Cerebellar nuclear complex (tissue), 1 donor: ENCODE results near the gene TTC23L.
"Not testable (repeated sequence)": the region's sequence is repeated elsewhere in the genome, so short reads cannot be mapped to it uniquely, and the experiment has no call there.

Experiments used
- DNase-seq, 2 experiments: peaks; one replicate each; lab custom pipeline; 2025; lab: John Stamatoyannopoulos, UW

TTC23L gene, protein sequence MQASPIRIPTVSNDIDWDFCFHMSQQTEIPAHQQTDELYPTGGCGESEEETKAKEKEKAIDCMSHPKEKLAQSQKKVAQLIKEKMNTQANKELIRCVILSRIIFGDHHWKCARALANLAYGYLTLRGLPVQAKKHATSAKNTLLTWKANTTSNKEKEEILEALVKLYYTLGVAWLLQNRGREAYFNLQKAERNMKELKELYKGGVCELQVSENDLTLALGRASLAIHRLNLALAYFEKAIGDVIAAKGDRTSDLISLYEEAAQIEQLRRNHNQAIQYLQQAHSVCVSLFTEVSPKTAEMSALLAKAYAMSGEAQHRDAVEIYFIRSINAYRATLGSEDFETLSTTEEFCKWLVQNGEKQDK

DNA sequence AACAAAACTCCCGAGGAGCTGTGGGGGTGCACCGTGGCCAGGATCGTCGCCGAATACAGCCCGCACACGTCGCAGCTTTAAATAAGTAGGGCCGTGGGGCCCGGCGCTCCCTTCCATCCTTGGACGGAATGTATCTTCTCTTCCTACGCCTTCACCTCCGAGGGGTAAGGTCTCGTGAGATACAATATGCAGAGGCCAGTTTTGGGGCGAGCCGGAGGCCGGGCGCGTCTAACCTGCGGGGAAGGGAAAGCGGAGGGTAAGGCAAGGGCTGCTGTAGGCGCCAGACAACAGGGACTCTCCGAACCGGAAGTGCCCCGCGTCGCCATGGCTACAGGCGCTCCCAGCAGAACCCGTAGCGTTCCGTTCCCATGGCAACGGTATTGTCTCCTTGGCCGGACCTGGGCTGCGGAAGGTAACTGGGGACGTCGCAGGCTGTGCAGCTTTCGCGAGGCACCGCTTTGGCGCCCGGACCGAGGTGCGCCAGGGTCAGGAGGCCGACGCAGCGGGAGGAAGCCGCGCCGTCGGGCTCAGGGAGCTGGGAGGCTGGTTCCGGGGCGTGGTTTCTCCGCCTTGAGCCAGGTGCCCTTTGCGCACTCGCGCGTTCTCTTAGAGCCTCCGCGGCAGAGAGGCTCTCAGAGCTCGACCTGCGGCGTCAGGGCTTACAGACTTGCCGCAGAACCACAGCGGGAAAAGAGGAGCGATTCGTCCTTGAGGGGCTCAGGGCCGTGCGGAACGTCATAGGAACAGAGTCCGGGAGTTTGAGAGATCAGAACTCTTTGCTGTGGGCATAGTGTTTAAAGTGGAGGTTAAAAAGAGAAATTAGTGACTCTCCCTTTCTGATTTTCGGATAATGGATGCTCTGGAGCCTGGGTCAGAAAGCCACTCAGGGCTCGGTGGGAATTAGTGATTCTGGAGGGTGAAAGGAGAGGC is at the start of gene TTC23L:
TTC23L (plus strand) TSS at position 380 of the 930 bp plus-strand sequence. CDS start 1,508 bp downstream, outside the sequence.
- DNase-seq, result peak; percentile 16 to 85

DNA sequence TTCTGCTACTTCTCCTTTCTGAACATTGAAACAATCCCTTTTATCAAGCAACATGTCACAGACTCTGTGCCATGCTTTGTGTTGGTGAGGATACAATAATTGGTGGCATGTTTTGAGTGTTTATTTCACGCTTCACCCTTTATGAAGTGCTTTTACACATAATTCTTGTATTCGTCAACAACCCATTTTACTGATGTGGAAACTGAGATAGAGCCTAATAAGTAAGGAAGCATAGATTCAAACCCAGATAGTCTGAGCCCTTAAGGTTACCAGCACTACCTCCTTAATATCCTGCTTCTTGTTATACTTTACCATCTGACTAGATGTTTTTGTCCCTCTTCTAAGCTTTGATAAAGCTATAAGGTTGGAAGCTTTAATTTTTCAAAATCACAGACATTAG is 49.3 kb upstream of the TTC23L start:
- DNase-seq, result no peak

DNA sequence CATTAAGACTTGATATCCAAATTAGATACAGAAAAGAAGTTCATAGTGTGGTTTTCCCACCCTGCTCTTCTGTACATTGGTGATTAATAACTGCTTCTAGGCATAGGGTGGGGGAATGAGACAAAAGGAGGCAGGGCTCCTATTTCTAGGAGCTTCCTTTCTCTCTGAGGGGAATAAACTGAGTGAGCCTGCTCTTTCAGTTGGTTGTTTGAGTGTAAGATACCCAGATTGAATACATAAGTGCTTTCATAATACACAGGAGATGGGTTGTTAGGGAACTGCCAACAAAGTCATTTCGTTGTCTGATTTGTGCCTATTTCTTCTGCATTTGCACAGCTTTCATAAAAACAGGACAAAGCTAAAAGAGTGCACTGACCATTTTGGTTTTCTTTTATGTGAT is 48.9 kb upstream of the TTC23L start:
- DNase-seq, result no peak

DNA sequence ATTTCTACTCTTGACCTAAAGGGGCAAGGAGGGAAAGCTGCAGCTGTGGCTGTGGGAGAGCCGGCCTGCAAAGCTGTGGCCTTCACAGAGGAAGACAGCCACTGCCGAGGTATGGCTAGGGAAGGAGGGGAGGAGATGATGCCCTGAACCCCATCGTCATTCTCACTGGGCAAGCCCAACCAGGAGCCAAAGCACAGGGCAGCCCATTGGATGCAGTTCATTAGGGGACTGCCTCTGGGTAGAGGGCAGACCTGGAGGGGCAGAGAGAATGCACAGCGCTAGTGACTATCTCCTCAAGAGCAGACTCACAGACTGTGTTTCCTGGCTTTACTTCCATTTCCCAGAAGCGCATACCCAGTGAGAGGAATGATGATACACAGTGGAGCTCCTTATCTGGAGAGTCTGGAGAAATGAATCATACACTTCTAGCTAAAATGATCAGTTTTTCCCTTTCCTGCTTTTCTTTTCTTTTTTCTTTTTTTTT is 47.2 kb upstream of the TTC23L start:
- DNase-seq, result no peak

DNA sequence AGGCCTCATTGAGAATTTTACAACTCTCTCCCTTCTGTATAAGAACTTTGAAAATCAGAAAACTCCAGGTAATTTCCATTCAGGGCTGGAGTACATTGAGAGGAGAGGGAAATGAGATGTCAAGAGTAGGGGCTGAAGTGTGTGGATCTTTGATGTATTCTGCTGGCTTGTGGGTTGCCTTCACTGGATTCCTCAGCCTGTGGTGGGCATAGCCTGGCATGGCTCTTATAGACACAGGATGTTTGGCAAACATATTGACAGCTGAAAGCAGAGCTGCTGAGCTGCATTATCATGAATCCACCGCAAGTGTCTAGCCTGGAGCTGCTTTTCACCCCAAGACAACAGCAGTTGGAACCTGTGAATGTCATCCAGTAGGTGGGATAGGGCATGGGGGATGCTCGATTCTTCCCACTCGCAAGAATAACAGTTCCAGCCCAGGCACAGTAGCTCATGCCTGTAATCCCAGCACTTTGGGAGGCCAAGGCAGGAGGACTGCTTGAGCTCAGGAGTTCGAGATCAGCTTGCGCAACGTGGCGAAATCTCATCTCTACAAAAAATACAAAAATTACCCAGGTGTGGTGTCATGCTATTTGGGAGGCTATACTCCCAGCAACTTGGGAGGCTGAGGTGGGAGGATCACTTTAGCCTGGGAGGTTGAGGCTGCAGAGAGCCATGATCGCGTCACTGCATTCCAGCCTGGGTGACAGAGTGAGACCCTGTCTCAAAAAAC is 36.0 kb upstream of the TTC23L start:
- no peak for DNase-seq

DNA sequence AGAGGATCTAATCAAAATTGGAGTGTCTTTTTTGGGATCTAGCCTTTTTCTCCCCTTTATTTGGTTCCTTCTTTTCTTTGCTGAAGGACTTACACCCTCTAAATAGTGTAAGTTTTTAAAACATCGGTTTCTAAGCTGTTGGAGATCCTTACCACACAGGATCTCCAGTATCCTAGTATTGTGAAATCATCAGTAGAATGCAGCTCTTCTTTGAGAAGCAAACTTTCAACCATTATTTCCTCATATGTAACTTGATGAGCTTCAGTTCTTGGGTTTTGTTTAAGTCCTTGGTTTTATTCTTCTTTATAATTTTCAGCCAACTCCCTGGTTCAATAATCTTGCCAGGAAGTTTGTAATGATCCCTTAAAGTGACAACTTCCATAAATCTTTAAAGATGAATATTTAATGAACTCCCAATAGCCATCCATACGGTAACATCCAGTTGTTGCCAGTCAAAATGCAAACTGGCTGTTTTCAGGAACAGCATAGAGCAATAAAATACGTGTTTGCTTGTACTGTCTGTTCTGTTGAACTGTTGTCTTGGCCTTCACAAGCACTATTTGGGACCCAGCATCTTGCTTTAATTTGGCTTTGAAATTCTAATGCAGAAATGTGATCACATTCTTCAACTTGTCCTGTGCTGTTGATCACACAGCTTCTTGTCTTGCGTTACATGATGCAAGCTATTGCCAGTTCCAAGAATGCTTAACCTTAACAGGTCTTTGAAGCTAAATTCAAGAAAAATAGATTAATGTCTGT is 34.8 kb upstream of the TTC23L start:
- DNase-seq, result no peak

DNA sequence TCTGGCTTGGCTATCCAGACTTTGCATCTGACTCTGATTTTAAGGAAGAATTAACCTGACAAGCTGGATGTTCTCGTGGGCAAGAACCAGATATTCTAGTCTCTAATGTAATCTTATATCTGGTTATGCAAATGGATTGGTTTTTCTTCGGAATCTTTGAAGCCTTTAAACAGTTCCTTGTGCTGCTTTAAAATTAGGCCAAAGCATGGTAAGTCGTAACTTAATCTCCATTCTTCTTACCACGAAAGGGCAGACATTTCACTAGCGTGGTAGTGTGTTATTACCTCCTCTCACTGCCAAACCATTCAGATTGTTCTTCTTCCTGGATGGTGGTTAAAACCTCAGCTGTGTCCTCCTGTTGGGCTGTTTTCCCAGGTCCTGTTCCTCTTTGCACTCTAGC is 34.1 kb upstream of the TTC23L start:
- DNase-seq, result no peak

DNA sequence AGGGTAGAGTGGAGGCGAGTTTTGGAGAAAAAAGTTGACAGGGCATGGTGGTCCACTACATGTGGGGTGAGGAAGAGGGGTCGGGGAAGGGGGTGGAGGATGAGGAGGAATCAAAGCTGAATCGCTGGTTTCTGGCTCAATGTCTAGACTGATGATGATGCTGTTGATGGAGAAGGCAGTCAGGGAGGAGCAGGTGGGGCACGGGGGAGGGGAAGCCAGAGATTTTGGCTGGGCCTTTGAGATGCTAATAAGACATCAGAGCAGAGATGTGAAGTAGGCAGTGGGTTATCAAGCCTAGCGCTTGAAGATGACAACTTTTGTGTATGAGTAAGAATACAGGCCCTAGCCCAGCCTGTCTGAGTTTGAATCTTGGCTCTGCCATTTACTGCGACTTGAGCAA is 32.4 kb upstream of the TTC23L start:
- DNase-seq, result no peak

DNA sequence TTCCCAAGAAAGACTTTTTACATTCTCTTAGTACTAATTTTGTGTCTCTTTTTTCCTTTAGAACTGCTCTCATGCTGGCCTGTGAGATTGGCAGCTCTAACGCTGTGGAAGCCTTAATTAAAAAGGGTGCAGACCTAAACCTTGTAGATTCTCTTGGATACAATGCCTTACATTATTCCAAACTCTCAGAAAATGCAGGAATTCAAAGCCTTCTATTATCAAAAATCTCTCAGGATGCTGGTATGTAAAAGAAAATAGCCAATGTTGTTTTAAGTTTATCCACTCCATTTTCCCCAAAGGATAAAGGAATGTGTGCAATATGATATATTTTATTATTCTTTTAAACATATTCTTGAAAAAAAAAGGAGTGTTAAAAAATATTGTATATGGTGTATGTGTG is 27.3 kb upstream of the TTC23L start:
- no peak for DNase-seq

DNA sequence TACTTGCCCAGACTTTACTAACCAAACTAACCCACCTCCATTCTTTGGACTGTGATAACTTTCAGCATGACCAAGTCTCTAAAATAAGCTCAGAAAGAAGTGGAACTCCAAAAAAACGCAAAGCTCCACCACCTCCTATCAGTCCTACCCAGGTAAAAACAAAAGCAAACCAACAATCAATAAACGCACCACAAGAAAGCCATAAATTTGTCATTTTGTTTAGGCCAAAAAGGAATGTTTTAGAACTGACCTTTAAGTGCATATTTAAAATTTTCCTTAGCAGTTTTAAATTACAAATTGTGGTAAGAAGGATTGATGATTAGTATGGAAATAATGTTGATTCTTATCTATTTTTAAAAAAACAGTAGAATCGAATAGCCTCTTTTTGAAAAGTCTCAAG is 25.5 kb upstream of the TTC23L start:
- DNase-seq, result no peak

DNA sequence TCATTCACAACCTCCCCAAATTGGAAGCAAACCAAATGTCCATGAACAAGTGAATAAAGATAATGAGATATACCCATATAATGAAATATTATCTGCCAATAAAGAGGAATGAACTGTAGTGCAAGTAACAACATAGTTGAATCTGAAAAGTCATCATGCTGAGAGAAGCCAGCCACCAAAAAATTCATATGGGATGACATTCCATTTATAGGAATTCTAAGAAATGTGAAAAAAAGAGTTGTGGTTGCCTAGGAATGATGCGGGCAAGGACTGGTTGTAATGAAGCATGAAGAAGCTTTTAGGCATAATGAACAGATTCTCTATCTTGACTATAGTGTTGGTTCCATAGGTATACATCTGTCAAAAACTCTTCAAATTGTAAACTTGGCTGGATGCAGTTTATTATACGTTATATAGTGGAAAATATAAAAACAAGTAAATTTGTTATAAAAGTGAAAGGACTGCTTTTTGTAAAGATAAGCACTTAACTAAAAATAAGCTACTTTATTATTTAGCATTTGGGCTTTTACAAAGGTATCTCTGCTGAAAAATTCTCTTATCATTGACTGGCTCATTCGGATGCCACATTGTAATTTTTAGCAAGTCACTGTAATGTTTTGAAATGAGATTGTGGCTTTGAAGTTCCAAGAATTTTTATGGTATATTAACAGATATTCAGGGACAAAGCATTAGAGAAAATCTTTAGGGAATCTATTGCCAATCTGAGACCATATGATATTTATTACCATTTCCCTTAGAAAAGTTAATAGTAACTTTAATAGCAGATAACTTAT is 21.2 kb upstream of the TTC23L start:
- no peak for DNase-seq

DNA sequence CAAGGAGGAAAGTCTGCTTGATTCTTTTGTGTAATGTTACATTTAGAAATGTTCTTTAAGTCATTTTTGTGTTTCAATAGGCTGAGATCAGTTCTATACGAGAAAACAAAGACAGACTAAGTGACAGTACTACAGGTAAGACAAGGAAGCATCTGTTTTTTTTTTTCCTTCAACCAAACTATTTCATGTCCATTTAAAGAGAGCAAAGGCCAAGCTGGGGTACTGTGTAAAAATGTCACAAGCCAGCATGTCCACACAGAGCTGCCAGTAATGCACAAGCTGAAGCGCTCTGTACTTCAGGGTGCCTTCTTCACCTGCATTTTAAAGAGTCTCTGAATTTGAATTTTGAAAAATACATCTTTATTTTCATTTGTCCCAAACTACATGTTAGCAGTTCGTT is 20.2 kb upstream of the TTC23L start:
- no peak for DNase-seq

DNA sequence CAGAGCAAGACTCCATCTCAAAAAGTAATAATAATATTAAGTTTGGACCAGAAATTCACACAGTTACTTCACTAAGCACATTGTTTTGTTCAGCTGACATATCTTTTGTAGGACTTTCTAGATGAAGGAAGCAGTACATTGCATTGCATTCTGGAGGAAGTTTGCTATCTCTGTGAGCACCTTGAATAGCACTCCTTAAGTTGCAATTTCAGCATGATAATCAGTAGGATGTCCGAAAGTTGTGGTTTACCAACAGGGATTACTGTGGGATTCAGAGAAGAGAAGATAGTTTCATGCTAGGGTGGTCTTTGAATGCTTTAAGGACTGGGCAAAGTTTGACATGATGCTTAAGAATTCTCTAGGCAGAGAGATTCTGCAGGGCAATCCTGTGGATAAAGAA is 18.4 kb upstream of the TTC23L start:
- no peak for DNase-seq

DNA sequence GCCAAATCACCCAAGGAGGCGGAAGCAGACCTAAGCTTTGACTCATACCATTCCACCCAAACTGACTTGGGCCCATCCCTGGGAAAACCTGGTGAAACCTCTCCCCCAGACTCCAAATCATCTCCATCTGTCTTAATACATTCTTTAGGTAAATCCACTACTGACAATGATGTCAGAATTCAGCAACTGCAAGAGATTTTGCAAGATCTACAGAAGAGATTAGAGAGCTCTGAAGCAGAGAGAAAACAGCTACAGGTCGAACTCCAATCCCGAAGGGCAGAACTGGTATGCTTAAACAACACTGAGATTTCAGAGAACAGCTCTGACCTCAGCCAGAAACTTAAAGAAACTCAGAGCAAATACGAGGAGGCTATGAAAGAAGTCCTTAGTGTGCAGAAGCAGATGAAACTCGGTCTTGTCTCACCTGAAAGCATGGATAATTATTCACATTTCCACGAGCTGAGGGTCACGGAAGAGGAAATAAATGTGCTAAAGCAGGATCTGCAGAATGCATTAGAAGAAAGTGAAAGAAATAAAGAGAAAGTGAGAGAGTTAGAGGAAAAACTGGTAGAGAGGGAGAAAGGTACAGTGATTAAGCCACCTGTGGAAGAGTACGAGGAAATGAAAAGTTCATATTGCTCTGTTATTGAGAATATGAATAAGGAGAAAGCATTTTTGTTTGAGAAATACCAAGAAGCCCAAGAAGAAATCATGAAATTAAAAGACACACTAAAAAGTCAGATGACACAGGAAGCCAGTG is 15.8 kb upstream of the TTC23L start:
- no peak for DNase-seq

DNA sequence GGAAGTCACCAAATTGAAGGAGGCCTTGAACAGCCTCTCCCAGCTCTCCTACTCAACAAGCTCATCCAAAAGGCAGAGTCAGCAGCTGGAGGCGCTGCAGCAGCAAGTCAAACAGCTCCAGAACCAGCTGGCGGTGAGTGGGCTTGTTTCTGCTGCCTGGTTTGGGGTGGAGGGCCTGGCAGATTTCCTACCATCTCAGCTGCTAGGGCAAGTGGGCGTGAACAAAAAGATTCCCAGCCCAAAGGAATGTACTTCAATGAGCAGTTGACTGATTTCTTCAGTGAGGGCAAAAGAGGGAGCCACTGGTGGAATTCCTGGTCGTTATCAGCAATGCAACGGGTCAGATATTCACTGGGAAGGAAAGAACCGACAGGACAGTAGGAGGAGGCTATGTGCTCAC is 12.6 kb upstream of the TTC23L start:
- DNase-seq, result no peak

DNA sequence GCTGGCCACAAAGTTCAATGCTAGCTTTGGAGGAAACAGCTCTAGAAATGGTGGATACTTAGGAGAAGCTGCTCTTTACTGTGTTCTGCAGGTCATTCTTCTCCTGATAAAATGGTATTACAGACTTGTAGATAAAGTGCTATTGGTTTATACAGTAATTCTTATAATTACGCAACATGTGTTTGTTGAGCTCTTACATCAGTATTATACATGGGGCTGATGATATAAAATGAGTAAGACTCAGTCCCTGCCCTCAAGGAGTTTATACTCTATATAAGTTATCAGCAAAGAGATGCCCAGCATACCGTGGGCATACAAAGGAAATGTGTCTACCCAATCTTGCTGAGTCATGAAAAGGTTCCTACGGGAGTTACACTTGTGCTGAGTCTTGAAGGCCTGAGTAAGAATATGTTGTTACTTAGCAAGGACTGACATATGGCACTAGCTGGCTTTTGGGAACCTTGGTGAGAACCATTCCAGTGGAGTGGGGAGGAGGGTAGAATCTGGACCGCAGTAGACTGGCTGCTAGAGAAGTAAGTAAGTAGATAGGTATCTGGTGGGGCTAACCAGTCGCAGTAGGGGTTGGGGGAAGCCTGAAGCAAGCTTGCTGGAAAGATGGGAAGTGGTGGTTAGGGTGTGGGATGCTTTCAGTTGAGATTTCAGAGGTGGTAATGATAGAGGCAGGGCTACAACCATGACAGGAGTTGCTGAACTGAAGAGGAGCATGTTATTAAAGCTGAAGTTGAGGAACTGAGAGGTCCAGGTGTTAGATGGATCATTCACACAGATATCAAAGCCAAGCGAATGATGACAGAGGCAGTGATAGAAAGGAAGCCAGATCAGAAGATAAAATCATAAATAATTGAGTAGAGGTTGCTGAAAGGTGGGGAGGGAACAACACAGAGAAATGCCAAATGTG is 11.1 kb upstream of the TTC23L start:
- no peak for DNase-seq

DNA sequence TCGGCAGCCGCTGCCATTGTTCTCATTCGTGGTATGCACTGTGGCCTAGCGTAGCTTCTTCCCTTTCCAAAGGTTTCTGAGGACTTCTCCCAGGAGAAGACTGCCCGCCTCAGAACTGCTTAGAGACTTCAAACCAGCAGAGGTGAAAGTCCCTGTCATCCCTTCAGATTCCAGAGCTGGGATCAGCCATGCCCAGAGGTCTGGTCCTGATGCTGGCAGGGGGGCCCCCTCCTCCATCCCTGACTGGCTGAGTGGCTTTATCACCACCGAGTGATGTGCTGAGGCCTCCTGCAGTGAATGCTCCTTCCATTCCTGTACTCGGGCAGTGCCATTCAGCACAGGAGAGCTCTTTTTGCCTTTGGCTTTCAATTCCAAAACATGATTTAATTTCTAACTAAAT is 8.1 kb upstream of the TTC23L start:
- DNase-seq, result not testable (repeated sequence)

DNA sequence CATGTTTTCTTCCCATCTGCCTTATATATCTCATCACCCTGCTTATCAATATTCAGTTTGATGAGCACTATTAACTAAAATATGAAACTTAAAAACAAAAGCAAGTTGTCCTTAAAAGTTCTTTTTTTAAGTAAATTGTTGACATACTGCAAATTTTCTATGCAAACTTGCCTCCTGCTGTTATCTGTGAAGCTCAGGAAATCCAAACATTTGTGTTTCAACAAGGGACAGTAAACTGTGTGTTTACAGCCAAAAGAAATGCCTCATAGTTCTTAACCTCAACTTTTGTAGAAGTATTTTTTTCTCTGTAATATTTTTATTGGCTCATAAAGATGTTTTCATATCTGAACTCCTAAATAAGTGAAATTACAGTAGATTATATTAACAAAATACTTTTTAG is 7.7 kb upstream of the TTC23L start:
- DNase-seq, result no peak

DNA sequence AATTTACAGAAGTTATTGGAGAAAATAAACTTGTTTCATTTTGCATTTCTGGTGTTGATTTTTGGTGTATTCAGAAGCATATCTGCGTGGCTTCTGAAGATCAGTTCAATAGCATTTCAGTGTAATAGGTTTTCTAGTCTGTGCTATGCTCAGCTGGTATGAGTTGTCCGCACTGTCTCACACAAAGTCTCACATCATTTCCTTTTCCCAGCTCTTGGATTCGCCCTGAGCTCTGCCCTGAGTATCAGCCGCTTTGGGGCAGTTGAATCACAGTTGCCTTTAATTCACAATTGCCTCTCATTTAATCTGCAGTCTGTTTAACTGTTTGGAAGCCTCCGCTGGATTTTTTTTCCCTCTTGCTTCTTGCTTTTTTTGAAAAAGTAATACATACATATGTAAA is 6.4 kb upstream of the TTC23L start:
- DNase-seq, result no peak
